DND-41 (cell line): ENCODE data around the gene VGLL2.

Source experiments
- ATAC-seq: fragments of 200-7000 bp; cut with Tn5 transposase; 3 replicates; pipeline ENCODE4 v1.9.1; 2021; ENCODE audit warnings: low read depth; ENCODE audit not compliant: insufficient read depth
- DNase-seq: peaks from one replicate; pipeline ENCODE4 v3.0.0-alpha.2; 2020
- H2AFZ ChIP-seq: 2 replicates; pipeline ENCODE4 v1.6.0; 2012; ENCODE audit warnings: low read depth, low read length
- H3K27ac ChIP-seq: 2 replicates; pipeline ENCODE4 v1.5.1; 2012; ENCODE audit warnings: low read length, inconsistent platforms
- H3K27me3 ChIP-seq: fragments of 200-600 bp; sonication (generic); 2 replicates; pipeline ENCODE4 v1.6.0; 2012; ENCODE audit warnings: low read length, mild to moderate bottlenecking, inconsistent platforms; ENCODE audit not compliant: insufficient read depth, poor library complexity
- H3K36me3 ChIP-seq: 2 replicates; pipeline ENCODE4 v1.5.1; 2012; ENCODE audit warnings: low read length, inconsistent platforms; ENCODE audit not compliant: insufficient read depth
- H3K4me1 ChIP-seq: 2 replicates; pipeline ENCODE4 v1.5.1; 2012; ENCODE audit warnings: mild to moderate bottlenecking, low read length; ENCODE audit not compliant: insufficient read depth
- H3K4me2 ChIP-seq: 2 replicates; pipeline ENCODE4 v1.6.0; 2012; ENCODE audit warnings: mild to moderate bottlenecking, moderate library complexity, low read length, inconsistent platforms; ENCODE audit not compliant: insufficient read depth
- H3K4me3 ChIP-seq, 2 experiments: fragments of 200-600 bp in 1 of 2; shearing (Covaris generic) in 1 of 2; 2 replicates each; pipeline ENCODE4 v1.5.1; 2012 to 2016; ENCODE audit warnings: inconsistent platforms in 2 of 2, low read length in 2 of 2, mild to moderate bottlenecking in 2 of 2, low read depth in 1 of 2, moderate library complexity in 1 of 2
- H3K79me2 ChIP-seq: 2 replicates; pipeline ENCODE4 v1.6.0; 2012; ENCODE audit warnings: low read length, inconsistent platforms; ENCODE audit not compliant: insufficient read depth
- H3K9ac ChIP-seq: 2 replicates; pipeline ENCODE4 v1.6.0; 2012; ENCODE audit warnings: low read depth, mild to moderate bottlenecking, inconsistent platforms, low read length, moderate library complexity
- H3K9me3 ChIP-seq: 2 replicates; pipeline ENCODE4 v1.5.1; 2012; ENCODE audit warnings: low read length, moderate library complexity, mild to moderate bottlenecking, inconsistent platforms; ENCODE audit not compliant: insufficient read depth, severe bottlenecking
- H4K20me1 ChIP-seq: 2 replicates; pipeline ENCODE4 v1.6.0; 2012; ENCODE audit warnings: low read length; ENCODE audit not compliant: insufficient read depth
- EZH2 ChIP-seq: IDR thresholded peaks from 3 replicates; pipeline ENCODE4 v1.6.1; 2012; ENCODE audit warnings: borderline replicate concordance, low read depth, mild to moderate bottlenecking, moderate library complexity, low read length, inconsistent platforms; ENCODE audit not compliant: severe bottlenecking
- TF ChIP-seq, protein P1 (sequence below): IDR thresholded peaks from 2 replicates; pipeline ENCODE4 v1.5.1; 2012; ENCODE audit warnings: borderline replicate concordance, low read length, moderate library complexity, mild to moderate bottlenecking; ENCODE audit not compliant: poor library complexity, severe bottlenecking; ENCODE audit errors: extremely low read depth

VGLL2 gene

DNA sequence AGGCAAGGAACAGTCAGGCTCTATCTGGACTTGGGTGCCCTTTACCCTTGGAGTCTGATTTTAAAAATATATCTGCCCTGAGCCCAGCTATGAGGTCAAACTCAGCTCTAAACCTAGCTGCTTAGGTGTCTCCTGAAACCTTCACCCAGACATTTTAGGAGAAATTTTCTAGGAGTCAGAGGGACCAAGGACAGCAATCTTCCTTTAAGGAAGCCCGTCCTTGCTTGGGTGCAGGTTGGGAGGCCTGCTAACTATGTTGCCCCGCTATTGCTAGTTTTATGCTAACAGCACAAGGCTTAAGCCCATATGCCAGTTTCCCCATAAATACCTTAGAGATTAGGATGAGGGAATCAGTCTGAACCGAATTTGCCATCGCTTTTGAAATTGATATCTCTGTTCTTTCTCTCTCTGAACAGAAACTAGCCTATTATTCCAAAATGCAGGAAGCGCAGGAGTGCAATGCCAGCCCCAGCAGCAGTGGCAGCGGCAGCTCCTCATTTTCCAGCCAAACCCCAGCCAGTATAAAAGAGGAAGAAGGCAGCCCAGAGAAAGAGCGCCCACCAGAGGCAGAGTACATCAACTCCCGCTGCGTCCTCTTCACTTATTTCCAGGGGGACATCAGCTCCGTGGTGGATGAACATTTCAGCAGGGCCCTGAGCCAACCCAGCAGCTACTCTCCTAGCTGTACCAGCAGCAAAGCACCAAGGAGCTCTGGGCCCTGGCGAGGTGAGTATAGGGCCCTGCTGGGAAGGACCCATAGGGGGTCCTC is 2.6 kb downstream of the VGLL2 start:
- Histone ChIP-seq H3K9ac (no peak overlapping the region), H3K4me3 (no peak overlapping the region), H3K9me3 (no peaks in the 10 kb centered on the region), H2AFZ (no peak overlapping the region), H3K27ac (no peak overlapping the region), H3K79me2 (no peaks in the 10 kb centered on the region), H3K36me3 (no peaks in the 10 kb centered on the region), H3K4me1 (no peaks in the 10 kb centered on the region), H3K27me3 (peaks cover 15% of the 10 kb centered on the region), H3K4me2 (no peak overlapping the region), H4K20me1 (no peaks in the 10 kb centered on the region)
- no peak for ATAC-seq
- no peak for DNase-seq
- TF ChIP-seq, protein P1, sequence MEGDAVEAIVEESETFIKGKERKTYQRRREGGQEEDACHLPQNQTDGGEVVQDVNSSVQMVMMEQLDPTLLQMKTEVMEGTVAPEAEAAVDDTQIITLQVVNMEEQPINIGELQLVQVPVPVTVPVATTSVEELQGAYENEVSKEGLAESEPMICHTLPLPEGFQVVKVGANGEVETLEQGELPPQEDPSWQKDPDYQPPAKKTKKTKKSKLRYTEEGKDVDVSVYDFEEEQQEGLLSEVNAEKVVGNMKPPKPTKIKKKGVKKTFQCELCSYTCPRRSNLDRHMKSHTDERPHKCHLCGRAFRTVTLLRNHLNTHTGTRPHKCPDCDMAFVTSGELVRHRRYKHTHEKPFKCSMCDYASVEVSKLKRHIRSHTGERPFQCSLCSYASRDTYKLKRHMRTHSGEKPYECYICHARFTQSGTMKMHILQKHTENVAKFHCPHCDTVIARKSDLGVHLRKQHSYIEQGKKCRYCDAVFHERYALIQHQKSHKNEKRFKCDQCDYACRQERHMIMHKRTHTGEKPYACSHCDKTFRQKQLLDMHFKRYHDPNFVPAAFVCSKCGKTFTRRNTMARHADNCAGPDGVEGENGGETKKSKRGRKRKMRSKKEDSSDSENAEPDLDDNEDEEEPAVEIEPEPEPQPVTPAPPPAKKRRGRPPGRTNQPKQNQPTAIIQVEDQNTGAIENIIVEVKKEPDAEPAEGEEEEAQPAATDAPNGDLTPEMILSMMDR = peak; percentile 8
- no peak for TF ChIP-seq EZH2

GRCh38 chr6:117268924-117269323 is 3.6 kb downstream of the VGLL2 start:
- no peaks in the 10 kb centered on the region for H3K9me3 ChIP-seq
- H3K4me2 ChIP-seq = no peak overlapping the region
- no peaks in the 10 kb centered on the region for H3K36me3 ChIP-seq
- no peak overlapping the region for H3K4me3 ChIP-seq
- H3K9ac ChIP-seq = no peak overlapping the region
- no peaks in the 10 kb centered on the region for H3K4me1 ChIP-seq
- H3K27ac ChIP-seq = no peak overlapping the region
- TF ChIP-seq EZH2 = no peak
- TF ChIP-seq, protein P1 = no peak
- H2AFZ ChIP-seq = no peak overlapping the region
- no peaks in the 10 kb centered on the region for H4K20me1 ChIP-seq
- DNase-seq (no peak), ATAC-seq (no peak)
- no peaks in the 10 kb centered on the region for H3K79me2 ChIP-seq
- peaks cover 15% of the 10 kb centered on the region for H3K27me3 ChIP-seq

DNA sequence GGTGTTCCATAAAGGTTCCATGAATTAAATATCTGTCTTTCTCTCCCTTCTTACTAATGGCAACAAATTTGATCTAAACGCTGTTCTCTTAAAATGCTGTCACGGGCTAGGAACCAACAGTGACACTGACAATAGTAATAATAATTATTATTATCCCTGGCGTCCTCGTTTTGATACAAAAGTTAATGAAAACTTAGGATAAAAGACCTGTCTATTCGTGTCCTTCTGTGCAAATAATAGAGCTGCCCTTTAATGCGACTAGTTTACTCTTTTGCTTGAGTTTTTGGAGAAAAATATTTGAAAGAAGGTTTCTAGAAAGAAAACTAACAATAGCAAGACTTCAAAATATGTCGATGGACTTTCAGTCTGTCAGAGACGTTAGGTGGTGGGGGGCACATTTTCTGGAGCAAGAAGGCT is 4.3 kb downstream of the VGLL2 start:
- H3K27me3 ChIP-seq = peaks cover 15% of the 10 kb centered on the region
- H3K4me1 ChIP-seq = no peaks in the 10 kb centered on the region
- DNase-seq = no peak
- H2AFZ ChIP-seq = no peak overlapping the region
- H3K9ac ChIP-seq = no peak overlapping the region
- H3K27ac ChIP-seq = no peak overlapping the region
- no peak overlapping the region for H3K4me2 ChIP-seq
- no peaks in the 10 kb centered on the region for H4K20me1 ChIP-seq
- no peaks in the 10 kb centered on the region for H3K36me3 ChIP-seq
- no peaks in the 10 kb centered on the region for H3K9me3 ChIP-seq
- TF ChIP-seq, protein P1 = no peak
- no peak for ATAC-seq
- H3K4me3 ChIP-seq = no peak overlapping the region
- no peaks in the 10 kb centered on the region for H3K79me2 ChIP-seq
